Stimulated activated naive CD8-positive, alpha-beta T cell treated with anti-CD3 and anti-CD28 coated beads, Interleukin-15, Interleukin-2, amounts not matched to agents 100 ng/mL and 50 ng/mL, for 24 hours (primary cell): ENCODE results near the gene EDIL3.

Experiments used
- H3K27ac Mint-ChIP-seq: one replicate; pipeline ENCODE4 v1.8.0; 2021; ENCODE audit warnings: mild to moderate bottlenecking, mixed read lengths
- H3K27me3 Mint-ChIP-seq: one replicate; pipeline ENCODE4 v1.8.0; 2021; ENCODE audit warnings: mixed read lengths
- H3K36me3 Mint-ChIP-seq: one replicate; pipeline ENCODE4 v1.8.0; 2021; ENCODE audit warnings: low read depth, mixed read lengths
- H3K4me1 Mint-ChIP-seq: one replicate; pipeline ENCODE4 v1.8.0; 2021; ENCODE audit warnings: low read depth, mixed read lengths
- H3K4me3 Mint-ChIP-seq: one replicate; pipeline ENCODE4 v1.8.0; 2021; ENCODE audit warnings: mild to moderate bottlenecking, mixed read lengths
- H3K9me3 Mint-ChIP-seq: one replicate; pipeline ENCODE4 v1.8.0; 2021; ENCODE audit warnings: mixed read lengths

Gene EDIL3

GRCh38 chr5:83947763-83948162, 436.9 kb downstream of the EDIL3 start:
- no peaks in the 10 kb centered on the region for H3K9me3 Mint-ChIP-seq
- H3K36me3 Mint-ChIP-seq, result no peaks in the 10 kb centered on the region

GRCh38 chr5:83946516-83946915, 438.2 kb downstream of the EDIL3 start:
- Mint-ChIP-seq H3K36me3 (no peaks in the 10 kb centered on the region), H3K4me3 (no peak overlapping the region), H3K27ac (no peak overlapping the region), H3K9me3 (no peaks in the 10 kb centered on the region), H3K4me1 (no peaks in the 10 kb centered on the region), H3K27me3 (no peaks in the 10 kb centered on the region)

More at GRCh38 chr5:83947763-83948162, 436.9 kb downstream of the EDIL3 start:
- no peaks in the 10 kb centered on the region for H3K4me1 Mint-ChIP-seq
- no peak overlapping the region for H3K4me3 Mint-ChIP-seq
- no peaks in the 10 kb centered on the region for H3K27me3 Mint-ChIP-seq
- H3K27ac Mint-ChIP-seq, result no peak overlapping the region

DNA sequence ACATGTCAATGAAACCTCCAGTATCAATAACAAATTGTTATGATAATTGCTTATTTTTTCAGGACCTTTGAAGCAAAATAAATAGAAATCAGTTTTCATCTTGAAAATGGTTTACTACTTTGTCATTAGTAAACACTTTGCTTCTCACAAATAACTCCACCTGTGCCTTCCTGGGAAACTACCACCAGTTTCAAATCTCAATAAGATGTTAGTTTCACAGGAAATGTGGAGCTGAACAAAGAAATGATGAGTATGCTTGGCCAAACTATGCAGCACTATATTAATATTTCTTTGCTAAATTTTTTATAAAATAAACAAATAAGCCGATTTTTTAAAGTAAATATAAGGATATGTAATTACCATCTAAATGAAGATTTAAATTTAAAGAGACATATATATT, 442.5 kb downstream of the EDIL3 start:
- H3K9me3 Mint-ChIP-seq, result no peaks in the 10 kb centered on the region
- no peaks in the 10 kb centered on the region for H3K36me3 Mint-ChIP-seq
- H3K4me1 Mint-ChIP-seq, result no peaks in the 10 kb centered on the region
- no peak overlapping the region for H3K4me3 Mint-ChIP-seq
- H3K27ac Mint-ChIP-seq, result no peak overlapping the region
- H3K27me3 Mint-ChIP-seq, result no peaks in the 10 kb centered on the region

DNA sequence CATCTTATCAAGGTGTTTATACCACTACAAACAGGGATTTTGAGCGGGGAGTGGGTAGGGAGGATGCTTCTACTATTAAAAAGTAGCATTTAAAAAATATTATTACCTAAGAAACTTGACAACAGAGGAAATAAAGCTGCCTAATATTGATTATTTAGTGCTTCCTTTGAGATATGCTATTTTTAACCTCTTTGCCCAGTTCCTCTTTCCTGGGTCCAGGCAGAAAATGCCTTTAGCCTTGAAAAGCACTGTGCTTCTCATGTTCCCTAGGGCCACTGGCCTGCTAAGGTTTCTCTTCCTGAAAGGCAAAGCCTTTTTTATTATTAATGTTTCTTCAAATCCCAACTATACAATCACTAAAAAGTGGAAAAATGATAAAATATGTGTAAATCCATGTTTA, 446.8 kb downstream of the EDIL3 start:
- Mint-ChIP-seq H3K27me3 (no peaks in the 10 kb centered on the region), H3K36me3 (no peaks in the 10 kb centered on the region), H3K4me3 (no peak overlapping the region), H3K27ac (no peak overlapping the region), H3K9me3 (no peaks in the 10 kb centered on the region), H3K4me1 (no peaks in the 10 kb centered on the region)

GRCh38 chr5:83931969-83932368, 452.7 kb downstream of the EDIL3 start:
- Mint-ChIP-seq H3K9me3 (no peaks in the 10 kb centered on the region), H3K27ac (no peak overlapping the region), H3K4me3 (no peak overlapping the region), H3K36me3 (no peaks in the 10 kb centered on the region), H3K27me3 (no peaks in the 10 kb centered on the region), H3K4me1 (no peaks in the 10 kb centered on the region)

DNA sequence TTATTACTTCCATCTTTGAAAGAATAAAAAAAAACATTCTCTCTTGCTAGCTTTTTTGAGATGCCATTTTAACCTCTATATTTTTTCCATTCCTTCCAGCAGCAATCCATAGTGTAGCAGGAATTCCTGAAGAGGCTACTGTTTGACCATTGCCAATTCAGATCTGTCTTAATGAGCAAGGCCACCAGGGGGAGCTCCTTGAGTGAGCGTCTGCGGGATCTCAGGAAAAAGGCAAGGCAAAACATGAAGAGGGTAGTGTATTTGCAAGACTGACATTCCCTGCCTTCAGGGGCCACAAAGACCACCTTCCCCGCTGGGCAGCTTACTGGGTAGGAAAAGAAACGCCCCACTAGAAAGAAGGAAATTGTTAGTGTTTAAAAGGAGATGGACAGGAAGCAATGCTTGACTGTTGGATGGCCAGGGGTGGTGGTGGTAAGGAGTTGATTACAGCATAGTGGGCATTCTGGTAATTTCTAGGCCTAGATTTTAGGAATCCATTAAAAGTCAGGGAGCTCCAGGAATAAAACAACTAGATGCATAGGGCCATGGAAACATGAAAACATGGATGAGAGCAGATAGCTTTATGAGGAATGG, 457.4 kb downstream of the EDIL3 start:
- Mint-ChIP-seq H3K9me3 (no peaks in the 10 kb centered on the region), H3K27me3 (no peaks in the 10 kb centered on the region), H3K27ac (no peak overlapping the region), H3K36me3 (no peaks in the 10 kb centered on the region), H3K4me3 (no peak overlapping the region), H3K4me1 (no peaks in the 10 kb centered on the region)

GRCh38 chr5:83925955-83926337, 458.7 kb downstream of the EDIL3 start:
- no peaks in the 10 kb centered on the region for H3K36me3 Mint-ChIP-seq
- H3K9me3 Mint-ChIP-seq, result no peaks in the 10 kb centered on the region
- H3K4me3 Mint-ChIP-seq, result no peak overlapping the region
- H3K4me1 Mint-ChIP-seq, result no peaks in the 10 kb centered on the region
- no peak overlapping the region for H3K27ac Mint-ChIP-seq
- no peaks in the 10 kb centered on the region for H3K27me3 Mint-ChIP-seq

GRCh38 chr5:83925321-83925954, 459.2 kb downstream of the EDIL3 start:
- Mint-ChIP-seq H3K4me1 (no peaks in the 10 kb centered on the region), H3K36me3 (no peaks in the 10 kb centered on the region), H3K27ac (no peak overlapping the region), H3K27me3 (no peaks in the 10 kb centered on the region), H3K4me3 (no peak overlapping the region), H3K9me3 (no peaks in the 10 kb centered on the region)

DNA sequence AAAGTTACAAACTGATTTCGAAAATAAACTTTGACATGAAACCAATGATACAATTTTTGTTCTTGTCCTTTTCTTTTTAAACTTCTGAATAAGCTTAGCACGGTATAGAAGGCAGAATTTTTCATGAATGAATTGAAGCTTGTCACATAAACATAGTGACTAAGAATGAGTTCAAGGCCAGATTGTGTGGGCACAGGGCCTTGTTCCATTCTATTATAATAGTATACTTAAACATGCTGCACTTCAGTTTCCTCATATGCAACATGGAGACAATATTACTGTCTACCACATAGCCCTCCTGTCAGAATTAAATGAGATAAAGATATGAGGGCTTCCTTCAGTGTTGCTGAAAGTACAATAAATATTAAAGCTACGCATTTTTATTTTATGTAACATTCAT, 459.8 kb downstream of the EDIL3 start:
- Mint-ChIP-seq H3K27me3 (no peaks in the 10 kb centered on the region), H3K4me3 (no peak overlapping the region), H3K27ac (no peak overlapping the region), H3K4me1 (no peaks in the 10 kb centered on the region), H3K9me3 (no peaks in the 10 kb centered on the region), H3K36me3 (no peaks in the 10 kb centered on the region)

- Mint-ChIP-seq H3K4me3 (no peak overlapping the region), H3K4me1 (no peaks in the 10 kb centered on the region), H3K9me3 (no peaks in the 10 kb centered on the region), H3K27ac (no peak overlapping the region), H3K36me3 (no peaks in the 10 kb centered on the region), H3K27me3 (no peaks in the 10 kb centered on the region)
These were observed 460.5 kb downstream of the EDIL3 start for GRCh38 chr5:83924171-83924570.

GRCh38 chr5:83922699-83923098, 462.0 kb downstream of the EDIL3 start:
- no peaks in the 10 kb centered on the region for H3K9me3 Mint-ChIP-seq
- no peak overlapping the region for H3K4me3 Mint-ChIP-seq
- H3K27ac Mint-ChIP-seq, result no peak overlapping the region
- no peaks in the 10 kb centered on the region for H3K36me3 Mint-ChIP-seq
- H3K27me3 Mint-ChIP-seq, result no peaks in the 10 kb centered on the region
- no peaks in the 10 kb centered on the region for H3K4me1 Mint-ChIP-seq

DNA sequence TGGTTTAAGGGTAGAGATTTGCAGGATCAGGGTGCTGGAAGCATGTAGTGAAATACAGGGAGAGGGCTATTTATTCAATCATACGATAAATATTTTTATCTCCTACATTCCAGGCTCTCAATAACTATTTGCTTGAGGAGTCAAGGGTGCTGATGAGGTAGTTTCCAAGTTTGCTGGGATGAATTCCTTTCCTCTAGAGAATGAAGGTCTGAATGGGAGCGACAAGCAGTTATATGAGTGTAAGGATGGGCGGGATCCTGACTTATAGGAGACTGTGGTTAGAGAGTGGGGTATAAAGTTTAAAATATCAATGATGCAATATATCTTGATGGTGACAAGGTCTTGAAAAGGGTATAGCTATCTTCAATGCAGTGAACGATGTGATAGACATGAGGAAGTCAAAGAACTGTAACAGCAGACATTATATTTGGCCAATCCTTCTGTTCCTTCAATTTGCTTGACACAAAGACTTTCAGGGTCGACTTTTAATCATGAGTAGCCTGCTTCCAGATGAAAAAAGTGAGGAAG, 462.9 kb downstream of the EDIL3 start:
- Mint-ChIP-seq H3K4me1 (no peaks in the 10 kb centered on the region), H3K4me3 (no peak overlapping the region), H3K27ac (no peak overlapping the region), H3K36me3 (no peaks in the 10 kb centered on the region), H3K9me3 (no peaks in the 10 kb centered on the region), H3K27me3 (no peaks in the 10 kb centered on the region)

DNA sequence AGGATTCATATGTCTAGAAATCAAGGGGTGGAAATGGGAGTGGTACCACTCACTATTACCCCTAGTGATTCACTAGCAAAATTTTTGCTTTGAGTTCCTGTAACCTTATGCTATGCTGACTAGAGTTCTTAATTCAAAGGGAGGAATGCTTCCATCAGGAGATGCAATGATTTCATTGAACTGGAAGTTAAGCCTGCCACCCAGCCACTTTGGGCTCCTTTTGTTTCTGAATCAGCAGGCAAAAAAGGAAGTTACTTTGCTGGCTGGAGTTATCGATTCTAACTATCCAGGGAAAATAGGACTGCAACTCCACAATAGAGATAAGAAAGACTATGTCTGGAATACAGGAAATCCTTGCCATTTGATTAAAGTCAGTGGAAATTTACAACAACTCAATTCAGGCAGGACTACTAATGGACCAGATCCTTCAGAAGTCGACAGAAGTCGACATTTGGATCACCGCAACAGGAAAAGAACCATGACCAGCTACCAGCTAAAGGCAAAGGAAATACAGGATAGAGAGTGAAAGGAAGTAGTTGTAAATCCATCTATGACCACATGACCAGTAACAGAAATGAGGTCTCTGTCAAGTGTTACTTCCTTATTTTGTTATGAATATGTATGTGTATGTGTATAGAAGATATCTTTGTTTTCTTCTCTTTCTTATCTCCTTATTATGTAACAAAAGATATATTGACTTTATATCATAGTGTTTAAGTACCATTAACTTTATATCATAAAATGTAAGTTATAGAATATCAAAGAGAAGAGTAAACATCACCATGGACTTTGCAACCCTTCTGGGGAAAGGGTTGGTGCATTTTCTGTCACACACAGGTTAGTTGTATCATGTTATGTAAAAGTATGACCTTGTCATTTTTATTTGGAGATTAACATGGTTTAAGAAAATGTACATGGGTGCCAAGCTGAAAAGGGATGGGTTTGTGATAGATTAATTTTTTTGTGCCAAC, 465.3 kb downstream of the EDIL3 start:
- no peak overlapping the region for H3K4me3 Mint-ChIP-seq
- no peaks in the 10 kb centered on the region for H3K4me1 Mint-ChIP-seq
- H3K36me3 Mint-ChIP-seq, result no peaks in the 10 kb centered on the region
- no peak overlapping the region for H3K27ac Mint-ChIP-seq
- H3K27me3 Mint-ChIP-seq, result no peaks in the 10 kb centered on the region
- H3K9me3 Mint-ChIP-seq, result no peaks in the 10 kb centered on the region

GRCh38 chr5:83917261-83917908, 467.3 kb downstream of the EDIL3 start:
- Mint-ChIP-seq H3K9me3 (no peaks in the 10 kb centered on the region), H3K27me3 (no peaks in the 10 kb centered on the region)

More at GRCh38 chr5:83917261-83917908, 467.3 kb downstream of the EDIL3 start:
- H3K4me3 Mint-ChIP-seq, result no peak overlapping the region
- no peak overlapping the region for H3K27ac Mint-ChIP-seq
- H3K36me3 Mint-ChIP-seq, result no peaks in the 10 kb centered on the region
- H3K4me1 Mint-ChIP-seq, result no peaks in the 10 kb centered on the region
